Measurements from ENCODE around the gene SH3BGRL2.

SH3BGRL2 gene

DNA sequence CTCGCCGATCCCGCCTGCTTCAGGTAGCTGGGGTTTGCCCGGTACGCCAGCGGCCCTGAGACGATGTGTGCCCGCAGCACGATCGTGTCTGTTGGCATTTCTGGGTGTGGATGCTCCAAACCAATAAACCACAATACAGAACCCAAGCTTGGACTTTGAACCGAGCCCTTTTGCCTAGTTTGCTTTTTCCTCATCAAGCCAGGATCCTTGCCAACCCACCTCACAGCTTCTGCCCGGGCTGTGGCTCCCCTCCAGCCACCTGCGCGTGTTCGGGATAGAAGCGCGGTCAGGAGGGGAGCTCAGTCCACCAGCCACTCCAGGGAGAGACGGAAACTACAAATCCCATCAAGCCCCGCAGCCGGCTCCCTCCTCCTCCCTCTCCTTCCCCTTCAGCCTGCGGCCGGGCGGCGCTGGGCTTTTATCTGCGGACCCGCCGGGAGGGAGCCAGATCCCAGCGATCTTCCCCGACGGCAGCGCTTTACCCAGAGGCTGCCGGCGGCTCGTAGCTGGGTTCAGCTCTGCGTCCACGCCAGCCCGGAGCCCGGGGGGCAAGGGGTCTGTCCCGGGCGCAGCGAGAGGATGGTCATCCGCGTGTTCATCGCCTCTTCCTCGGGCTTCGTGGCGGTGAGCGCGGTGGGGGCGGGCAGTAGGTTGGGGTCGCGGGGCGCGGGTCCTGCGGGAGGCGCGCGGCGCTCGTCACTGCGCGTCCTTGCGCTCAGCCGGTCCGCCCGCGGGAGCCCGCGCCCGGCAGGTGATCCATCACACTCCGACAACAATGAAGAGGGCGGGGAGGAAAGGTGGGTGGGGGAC, at the start of gene SH3BGRL2:
SH3BGRL2 (plus strand) TSS at position 447 of the 810 bp plus-strand sequence; CDS start at position 580, 133 bp downstream.
- no peak for DNase-seq (ENCODE audit: low read depth)

- no peak for DNase-seq (ENCODE audit: low read depth)
Measured at GRCh38 chr6:79584332-79584731, 46.8 kb upstream of the SH3BGRL2 start.

GRCh38 chr6:79586548-79586947, 44.6 kb upstream of the SH3BGRL2 start:
- DNase-seq (ENCODE audit: low read depth): no peak

- no peak for DNase-seq (ENCODE audit: low read depth)
Measured at GRCh38 chr6:79589701-79590100, 41.4 kb upstream of the SH3BGRL2 start.

- no peak for DNase-seq (ENCODE audit: low read depth)
Measured at GRCh38 chr6:79597155-79597554, 34.0 kb upstream of the SH3BGRL2 start.

GRCh38 chr6:79598012-79598411, 33.1 kb upstream of the SH3BGRL2 start:
- no peak for DNase-seq (ENCODE audit: low read depth)

DNA sequence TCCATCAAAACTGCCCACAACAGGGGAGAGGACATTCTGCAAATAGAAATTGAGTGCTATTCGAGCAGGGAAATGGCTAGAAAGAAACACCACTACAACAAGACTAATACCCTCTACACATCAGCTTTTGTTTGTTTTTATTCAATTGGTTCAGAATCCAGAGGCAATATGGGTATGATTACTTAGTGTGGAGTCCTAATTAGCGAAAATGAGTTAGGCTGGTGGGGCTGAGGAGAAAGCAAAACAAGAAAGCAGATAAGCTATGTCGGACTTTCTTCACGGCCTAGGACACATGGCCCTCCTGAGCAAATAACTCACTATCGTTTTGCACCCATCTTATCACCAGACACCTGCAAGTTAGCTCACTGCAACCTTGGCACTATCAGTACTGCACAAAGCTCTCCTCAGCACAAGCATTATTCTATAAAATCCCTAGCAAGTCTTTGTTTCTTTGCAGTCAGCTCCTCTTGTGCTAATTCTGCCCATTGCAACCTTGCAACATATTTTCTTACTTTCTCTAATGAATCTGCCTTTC, 31.3 kb upstream of the SH3BGRL2 start:
- DNase-seq (ENCODE audit: low read depth): no peak

DNA sequence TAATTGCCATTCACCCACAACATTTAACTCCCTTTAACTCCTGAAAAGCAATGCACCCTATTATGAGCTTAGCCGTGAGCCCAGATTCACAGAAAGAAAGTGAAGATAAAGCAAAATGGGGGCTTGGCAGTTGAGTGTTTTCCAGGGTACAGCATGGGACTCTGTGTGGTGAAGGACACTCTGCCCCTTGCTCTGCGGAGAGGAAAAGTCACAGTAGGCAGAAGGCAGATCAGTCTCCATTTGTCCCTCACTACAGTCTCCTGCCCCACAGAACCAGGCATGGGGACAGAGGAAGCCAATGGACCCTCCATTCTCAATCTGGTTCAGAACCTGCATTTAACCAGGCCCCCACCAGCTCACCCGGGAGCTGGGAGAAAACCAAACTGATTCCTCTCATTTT, 30.8 kb upstream of the SH3BGRL2 start:
- no peak for DNase-seq (ENCODE audit: low read depth)

DNA sequence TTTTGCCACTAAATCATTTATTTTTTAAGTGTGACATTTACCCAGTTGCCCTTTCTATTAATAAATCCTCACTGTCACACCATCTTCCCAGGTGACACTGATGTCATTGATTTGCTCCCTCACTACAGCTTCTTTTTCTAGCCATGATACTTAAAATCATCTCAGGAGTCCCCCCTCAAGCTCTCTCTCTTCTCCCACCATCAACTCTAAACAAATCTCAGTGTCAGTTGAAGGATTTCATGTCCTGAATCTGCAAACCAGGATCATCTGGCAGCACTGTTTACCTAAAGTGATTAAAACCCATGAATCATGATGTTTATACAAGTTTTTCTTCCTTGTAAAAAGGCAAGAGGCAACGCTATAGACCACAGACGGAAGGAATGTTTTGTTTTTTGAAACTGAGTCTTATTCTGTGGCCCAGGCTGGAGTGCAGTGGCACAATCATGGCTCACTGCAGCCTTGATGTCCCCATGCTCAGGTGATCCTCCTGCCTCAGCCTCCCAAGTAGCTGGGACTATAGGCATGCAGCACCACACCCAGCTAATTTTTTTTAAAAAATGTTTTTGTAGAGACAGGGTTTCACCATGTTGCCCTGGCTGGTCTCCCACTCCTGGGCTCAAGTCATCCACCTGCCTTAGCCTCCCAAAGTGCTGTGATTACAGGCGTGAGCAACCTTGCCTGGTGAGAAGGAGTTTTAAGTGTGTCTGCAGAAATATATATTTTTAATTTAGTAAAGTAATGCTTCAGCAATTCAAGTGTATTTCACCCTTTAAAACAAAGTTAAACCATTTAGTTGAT, 30.1 kb upstream of the SH3BGRL2 start:
- no peak for DNase-seq (ENCODE audit: low read depth)

- DNase-seq (ENCODE audit: low read depth): no peak
Measured at GRCh38 chr6:79602859-79603258, 28.3 kb upstream of the SH3BGRL2 start.

DNA sequence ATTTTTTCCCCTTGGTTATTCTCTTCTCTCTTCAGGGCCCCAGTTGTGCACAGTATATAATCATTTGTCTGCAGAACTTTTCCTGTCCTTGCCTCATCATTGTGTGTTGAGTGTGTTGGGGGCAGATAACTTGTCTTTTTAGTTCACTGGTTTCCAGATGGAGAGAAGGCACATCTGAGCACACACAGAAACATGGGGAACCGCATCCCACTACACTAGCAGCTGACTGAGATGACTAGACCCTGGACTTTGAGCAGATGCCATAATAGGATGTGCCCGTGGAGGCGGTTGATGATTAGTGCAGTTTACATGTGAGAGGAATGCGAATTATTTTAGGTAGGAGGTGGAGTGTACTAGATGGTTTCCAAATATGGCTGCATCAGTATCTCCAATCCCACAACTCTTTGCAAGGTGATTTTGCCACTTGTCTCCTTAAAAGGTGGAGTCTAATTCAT, 26.5 kb upstream of the SH3BGRL2 start:
- DNase-seq (ENCODE audit: low read depth): no peak

GRCh38 chr6:79605061-79605460, 26.1 kb upstream of the SH3BGRL2 start:
- no peak for DNase-seq (ENCODE audit: low read depth)

DNA sequence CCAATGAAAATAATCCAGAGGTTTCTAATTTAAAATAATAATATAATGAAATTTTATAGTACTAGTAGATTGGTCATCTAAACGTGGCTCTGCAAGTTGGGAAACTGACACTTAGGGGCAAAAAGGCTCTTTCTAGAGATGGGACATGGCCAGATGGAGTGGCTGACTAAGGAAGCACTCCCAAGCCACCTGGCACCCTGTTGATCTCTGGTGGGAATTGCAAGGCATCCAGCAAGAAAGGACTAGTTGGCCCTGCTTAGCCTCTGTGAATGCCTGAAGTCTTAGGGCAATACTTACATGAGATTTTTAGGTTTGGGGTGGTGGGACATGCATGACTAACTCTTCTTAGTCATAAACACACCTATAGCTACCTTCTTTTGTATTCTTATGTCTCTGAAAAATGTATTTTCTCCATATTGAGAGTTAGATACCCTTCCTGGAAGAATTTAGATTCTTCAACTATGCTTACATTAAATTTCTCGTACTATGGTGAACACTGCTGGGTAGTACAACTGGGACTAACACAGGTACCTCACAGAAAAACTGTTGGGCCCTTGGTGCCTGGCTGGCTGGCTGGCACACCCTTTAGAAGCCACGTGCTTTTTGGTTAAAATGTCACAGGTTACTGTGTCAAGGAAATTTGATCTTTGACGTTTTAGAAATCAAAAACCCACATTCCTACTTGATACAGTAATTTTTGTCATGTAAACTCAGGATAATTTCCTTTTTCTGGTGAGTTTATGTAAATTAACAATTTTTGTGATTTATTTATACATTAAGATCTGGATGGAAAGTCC, 25.0 kb upstream of the SH3BGRL2 start:
- no peak for DNase-seq (ENCODE audit: low read depth)

GRCh38 chr6:79607000-79607399, 24.1 kb upstream of the SH3BGRL2 start:
- no peak for DNase-seq (ENCODE audit: low read depth)

GRCh38 chr6:79608334-79609224, 22.6 kb upstream of the SH3BGRL2 start:
- no peak for DNase-seq (ENCODE audit: low read depth)

GRCh38 chr6:79609225-79609595, 21.9 kb upstream of the SH3BGRL2 start:
- DNase-seq (ENCODE audit: low read depth): no peak

GRCh38 chr6:79610306-79611009, 20.7 kb upstream of the SH3BGRL2 start:
- DNase-seq (ENCODE audit: low read depth): no peak

GRCh38 chr6:79612457-79612856, 18.7 kb upstream of the SH3BGRL2 start:
- no peak for DNase-seq (ENCODE audit: low read depth)

- no peak for DNase-seq (ENCODE audit: low read depth)
Measured at GRCh38 chr6:79612918-79613317, 18.2 kb upstream of the SH3BGRL2 start.

- no peak for DNase-seq (ENCODE audit: low read depth)
Measured at GRCh38 chr6:79613912-79614311, 17.2 kb upstream of the SH3BGRL2 start.

Data from activated T-helper 9 cell treated with anti-CD3 and anti-CD28 coated beads, Interleukin-2, amount 50 U/mL, for 16 hours (primary cell).